ENCODE measurements around the gene KRTAP4-4.
"Not testable (repeated sequence)": the region's sequence is repeated elsewhere in the genome, so short reads cannot be mapped to it uniquely, and the experiment has no call there.

The KRTAP4-4 gene

GRCh38 chr17:41127371-41127770 is 33.2 kb downstream of the KRTAP4-4 start:
- Histone ChIP-seq H3K9ac (no peak overlapping the region), H3K79me2 (no peaks in the 10 kb centered on the region), H3K4me2 (ENCODE audit: low read length) (no peak overlapping the region), H3K4me3 (ENCODE audit: low read depth, low read length) (no peak overlapping the region), H2AFZ (no peak overlapping the region), H3K36me3 (ENCODE audit: control insufficient read depth, insufficient read depth, low read length) (no peaks in the 10 kb centered on the region), H3K27ac (no peak overlapping the region), H3K27me3 (ENCODE audit: control insufficient read depth, insufficient read depth, low read length) (no peaks in the 10 kb centered on the region), H3K4me1 (no peaks in the 10 kb centered on the region), H3K9me3 (ENCODE audit: control insufficient read depth, low read length) (no peaks in the 10 kb centered on the region)
- TF ChIP-seq, protein P1, sequence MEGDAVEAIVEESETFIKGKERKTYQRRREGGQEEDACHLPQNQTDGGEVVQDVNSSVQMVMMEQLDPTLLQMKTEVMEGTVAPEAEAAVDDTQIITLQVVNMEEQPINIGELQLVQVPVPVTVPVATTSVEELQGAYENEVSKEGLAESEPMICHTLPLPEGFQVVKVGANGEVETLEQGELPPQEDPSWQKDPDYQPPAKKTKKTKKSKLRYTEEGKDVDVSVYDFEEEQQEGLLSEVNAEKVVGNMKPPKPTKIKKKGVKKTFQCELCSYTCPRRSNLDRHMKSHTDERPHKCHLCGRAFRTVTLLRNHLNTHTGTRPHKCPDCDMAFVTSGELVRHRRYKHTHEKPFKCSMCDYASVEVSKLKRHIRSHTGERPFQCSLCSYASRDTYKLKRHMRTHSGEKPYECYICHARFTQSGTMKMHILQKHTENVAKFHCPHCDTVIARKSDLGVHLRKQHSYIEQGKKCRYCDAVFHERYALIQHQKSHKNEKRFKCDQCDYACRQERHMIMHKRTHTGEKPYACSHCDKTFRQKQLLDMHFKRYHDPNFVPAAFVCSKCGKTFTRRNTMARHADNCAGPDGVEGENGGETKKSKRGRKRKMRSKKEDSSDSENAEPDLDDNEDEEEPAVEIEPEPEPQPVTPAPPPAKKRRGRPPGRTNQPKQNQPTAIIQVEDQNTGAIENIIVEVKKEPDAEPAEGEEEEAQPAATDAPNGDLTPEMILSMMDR (IDR thresholded peaks at IDR 0.05): no peak

DNA sequence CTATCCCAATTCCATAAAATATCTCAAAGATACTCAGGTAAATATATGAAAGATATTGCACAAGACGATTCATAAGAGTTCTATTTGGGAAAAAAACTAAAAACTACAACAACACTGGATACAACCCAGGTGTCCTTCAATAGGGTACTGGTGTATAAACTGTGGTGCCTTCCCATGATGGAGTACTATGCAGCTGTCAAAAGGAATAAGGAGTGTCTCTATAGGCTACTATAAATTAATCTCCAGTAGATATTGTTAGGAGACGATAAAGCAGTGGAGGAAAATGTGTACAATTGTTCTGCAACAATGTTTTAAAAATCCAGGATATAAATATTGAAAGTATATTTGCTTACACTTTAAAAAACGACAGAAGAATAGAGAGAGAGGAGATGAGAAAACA is 34.1 kb downstream of the KRTAP4-4 start:
- H3K79me2 ChIP-seq: no peaks in the 10 kb centered on the region
- H3K27me3 ChIP-seq (ENCODE audit: control insufficient read depth, insufficient read depth, low read length): no peaks in the 10 kb centered on the region
- TF ChIP-seq, protein P1 (IDR thresholded peaks at IDR 0.05): no peak
- H3K9ac ChIP-seq: no peak overlapping the region
- H3K9me3 ChIP-seq (ENCODE audit: control insufficient read depth, low read length): no peaks in the 10 kb centered on the region
- H3K4me2 ChIP-seq (ENCODE audit: low read length): no peak overlapping the region
- H3K36me3 ChIP-seq (ENCODE audit: control insufficient read depth, insufficient read depth, low read length): no peaks in the 10 kb centered on the region
- H2AFZ ChIP-seq: no peak overlapping the region
- H3K4me1 ChIP-seq: no peaks in the 10 kb centered on the region
- no peak overlapping the region for H3K27ac ChIP-seq
- no peak overlapping the region for H3K4me3 ChIP-seq (ENCODE audit: low read depth, low read length)

DNA sequence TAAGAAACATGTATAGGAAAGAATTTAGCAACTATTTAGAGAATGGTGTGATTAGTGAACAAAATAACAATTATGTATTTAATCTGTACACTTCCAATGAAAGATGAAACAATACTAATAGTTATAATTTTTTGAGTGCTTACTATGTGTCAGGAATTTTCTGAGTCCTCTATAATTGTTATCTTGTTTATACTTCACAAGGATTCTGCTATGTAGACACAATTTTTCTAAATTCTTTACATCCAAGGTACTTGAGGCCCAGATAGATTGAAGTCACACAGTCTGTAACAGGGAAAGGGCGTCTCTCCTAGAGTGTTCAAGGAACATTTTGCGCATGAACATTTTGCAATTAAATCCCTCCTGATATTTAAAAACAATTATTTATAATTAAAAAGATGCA is 35.5 kb downstream of the KRTAP4-4 start:
- H3K9me3 ChIP-seq (ENCODE audit: control insufficient read depth, low read length): no peaks in the 10 kb centered on the region
- H3K9ac ChIP-seq: no peak overlapping the region
- H2AFZ ChIP-seq: no peak overlapping the region
- H3K4me3 ChIP-seq (ENCODE audit: low read depth, low read length): no peak overlapping the region
- TF ChIP-seq, protein P1 (IDR thresholded peaks at IDR 0.05): no peak
- no peaks in the 10 kb centered on the region for H3K36me3 ChIP-seq (ENCODE audit: control insufficient read depth, insufficient read depth, low read length)
- H3K4me2 ChIP-seq (ENCODE audit: low read length): no peak overlapping the region
- H3K79me2 ChIP-seq: no peaks in the 10 kb centered on the region
- H3K27me3 ChIP-seq (ENCODE audit: control insufficient read depth, insufficient read depth, low read length): no peaks in the 10 kb centered on the region
- no peaks in the 10 kb centered on the region for H3K4me1 ChIP-seq
- no peak overlapping the region for H3K27ac ChIP-seq

DNA sequence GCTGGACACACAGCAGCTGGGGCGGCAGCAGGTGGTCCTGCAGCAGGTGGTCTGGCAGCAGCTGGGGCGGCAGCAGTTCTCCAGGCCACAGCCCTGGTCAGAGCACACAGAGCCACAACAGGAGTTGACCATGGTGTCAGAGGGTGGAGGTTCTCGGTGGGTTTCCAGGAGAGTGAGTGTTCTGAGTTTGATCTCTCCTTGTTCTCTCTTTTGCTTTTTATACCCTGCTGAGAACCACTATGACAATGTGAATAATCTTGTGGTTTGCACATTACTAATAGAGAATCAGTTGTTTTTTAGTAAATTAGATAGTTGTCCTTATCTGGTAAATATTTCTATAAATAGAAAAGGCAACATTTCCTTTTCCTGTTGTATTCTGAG is 36.6 kb downstream of the KRTAP4-4 start, which contains the start of gene KRTAP4-12:
KRTAP4-12 (minus strand) TSS at position 192 of the 381 bp plus-strand sequence; CDS start at position 132, 60 bp downstream.
- not testable (repeated sequence) for H3K79me2 ChIP-seq; H3K9me3 ChIP-seq (ENCODE audit: control insufficient read depth, low read length); H3K27me3 ChIP-seq (ENCODE audit: control insufficient read depth, insufficient read depth, low read length); H3K4me1 ChIP-seq; H3K9ac ChIP-seq; H3K36me3 ChIP-seq (ENCODE audit: control insufficient read depth, insufficient read depth, low read length); H3K27ac ChIP-seq; H3K4me2 ChIP-seq (ENCODE audit: low read length); H3K4me3 ChIP-seq (ENCODE audit: low read depth, low read length); H2AFZ ChIP-seq

- H3K79me2 ChIP-seq; H3K9ac ChIP-seq; H3K27ac ChIP-seq; H3K4me2 ChIP-seq (ENCODE audit: low read length); H3K36me3 ChIP-seq (ENCODE audit: control insufficient read depth, insufficient read depth, low read length); H3K27me3 ChIP-seq (ENCODE audit: control insufficient read depth, insufficient read depth, low read length); H3K4me1 ChIP-seq; H2AFZ ChIP-seq; H3K9me3 ChIP-seq (ENCODE audit: control insufficient read depth, low read length); H3K4me3 ChIP-seq (ENCODE audit: low read depth, low read length): not testable (repeated sequence)
These were observed 37.1 kb downstream of the KRTAP4-4 start for GRCh38 chr17:41123292-41123990.

- no peak overlapping the region for H2AFZ ChIP-seq
- H3K4me2 ChIP-seq (ENCODE audit: low read length): no peak overlapping the region
- H3K27me3 ChIP-seq (ENCODE audit: control insufficient read depth, insufficient read depth, low read length): no peaks in the 10 kb centered on the region
- TF ChIP-seq, protein P1 (IDR thresholded peaks at IDR 0.05): no peak
- H3K36me3 ChIP-seq (ENCODE audit: control insufficient read depth, insufficient read depth, low read length): no peaks in the 10 kb centered on the region
- H3K4me1 ChIP-seq: no peaks in the 10 kb centered on the region
- H3K4me3 ChIP-seq (ENCODE audit: low read depth, low read length): no peak overlapping the region
- H3K27ac ChIP-seq: no peak overlapping the region
- no peaks in the 10 kb centered on the region for H3K9me3 ChIP-seq (ENCODE audit: control insufficient read depth, low read length)
- no peak overlapping the region for H3K9ac ChIP-seq
- H3K79me2 ChIP-seq: no peaks in the 10 kb centered on the region
These were observed 38.8 kb downstream of the KRTAP4-4 start for GRCh38 chr17:41121742-41122141.

GRCh38 chr17:41119696-41120690 is 40.6 kb downstream of the KRTAP4-4 start:
- H3K9ac ChIP-seq; H2AFZ ChIP-seq; H3K27me3 ChIP-seq (ENCODE audit: control insufficient read depth, insufficient read depth, low read length); H3K9me3 ChIP-seq (ENCODE audit: control insufficient read depth, low read length); H3K36me3 ChIP-seq (ENCODE audit: control insufficient read depth, insufficient read depth, low read length); H3K4me1 ChIP-seq; H3K27ac ChIP-seq; H3K4me3 ChIP-seq (ENCODE audit: low read depth, low read length); H3K79me2 ChIP-seq; H3K4me2 ChIP-seq (ENCODE audit: low read length): not testable (repeated sequence)
